Spleen (tissue), 11 donors: ENCODE measurements around the gene PDE1C. TPM values are rescaled to one million over a fixed set of nuclear protein-coding genes. Genes with fewer than 3 reads are reported as not detected.
A peak's percentile ranks its signal among the peaks of the same experiment; 100 is the strongest.
"Not testable (repeated sequence)": the region's sequence is repeated elsewhere in the genome, so short reads cannot be mapped to it uniquely, and the experiment has no call there.

Experiments used
- DNase-seq: peaks from one replicate; pipeline ENCODE4 v3.0.0-alpha.2; 2020
- H3K27ac ChIP-seq, 8 donors: fragments of 200-600 bp; sonication (generic) in 7 of 8; 1 replicate in 4 of 8; 2 replicates in 4 of 8; pipeline versions ENCODE4 v1.5.0 to v1.8.0; 2016 to 2021; ENCODE audit warnings: inconsistent platforms in 4 of 8, mild to moderate bottlenecking in 4 of 8, moderate library complexity in 1 of 8
- H3K27me3 ChIP-seq, 7 donors: fragments of 200-600 bp; sonication (generic) in 6 of 7; replicated peaks in 1 of 7; 1 replicate in 4 of 7; 2 replicates in 3 of 7; pipeline versions ENCODE4 v1.5.0 to v1.8.0; 2016 to 2021; ENCODE audit warnings: inconsistent platforms in 3 of 7, mild to moderate bottlenecking in 1 of 7
- H3K36me3 ChIP-seq, 6 donors: fragments of 200-600 bp; sonication (generic) in 5 of 6; 1 replicate in 4 of 6; 2 replicates in 2 of 6; pipeline versions ENCODE4 v1.5.0 to v1.8.0; 2016 to 2021; ENCODE audit warnings: inconsistent platforms in 2 of 6
- H3K4me1 ChIP-seq, 6 donors: fragments of 200-600 bp; sonication (generic) in 5 of 6; 1 replicate in 3 of 6; 2 replicates in 3 of 6; pipeline versions ENCODE4 v1.5.0 to v1.8.0; 2016 to 2021; ENCODE audit warnings: inconsistent platforms in 3 of 6
- H3K4me3 ChIP-seq, 8 donors: fragments of 200-600 bp; sonication (generic) in 7 of 8; 1 replicate in 4 of 8; 2 replicates in 4 of 8; pipeline versions ENCODE4 v1.5.0 to v1.8.0; 2016 to 2021; ENCODE audit warnings: inconsistent platforms in 4 of 8, mild to moderate bottlenecking in 4 of 8, moderate library complexity in 2 of 8
- H3K9me3 ChIP-seq, 8 donors: fragments of 200-600 bp; sonication (generic) in 7 of 8; 1 replicate in 4 of 8; 2 replicates in 4 of 8; pipeline versions ENCODE4 v1.5.0 to v1.8.0; 2016 to 2021; ENCODE audit warnings: inconsistent platforms in 4 of 8
- POLR2A ChIP-seq, 3 donors: fragments of 450-650 bp; IDR thresholded peaks; one replicate each; pipeline ENCODE4 v1.5.1; 2017; ENCODE audit warnings: antibody characterized with exemption in 3 of 3, mild to moderate bottlenecking in 1 of 3
- POLR2AphosphoS5 ChIP-seq, 3 donors: sonication (generic); formaldehyde crosslinking; IDR thresholded peaks; one replicate each; pipeline ENCODE4 v1.5.1; 2017; ENCODE audit warnings: antibody characterized with exemption in 3 of 3
- WGBS, 5 donors: extraction: QIAGEN DNeasy Blood & Tissue Kit in 3 of 5; methylation state at CpG; one replicate each; pipeline versions ENCODE4 v1.1.5 to v1.1.7; 2013 to 2018; 5-methylcytosine and 5-hydroxymethylcytosine counted together
- intact Hi-C: fragments of 100-400 bp; cut with DNase I; formaldehyde crosslinking; loops from one replicate; pipeline ENCODE4 v1.15.0; 2023; ENCODE audit warnings: low total_unique reads
- polyA plus RNA-seq, 3 donors: library from polyadenylated mRNA; stranded (reverse); fragments of 200-250 nt; gene quantifications; one replicate each; pipeline ENCODE4 v1.2.1, GENCODE V29; 2013
- total RNA-seq, 7 donors: library from RNA; depleted of rRNA in 3 of 7; stranded (reverse); fragments of >200 nt in 3 of 7; fragmentation: NEBNext Ultra II Directional in 4 of 7; extraction: Animal tissue kit (Norgen Biotek cat#: 25700) in 4 of 7; gene quantifications; one replicate each; pipeline versions ENCODE4 v1.1.0 to v1.2.1, GENCODE V29; 2016 to 2021
- TF ChIP-seq, protein P1 (sequence below), 11 experiments: fragments of 200-600 bp in 7 of 11; fragments of 450-650 bp in 4 of 11; sonication (generic) in 4 of 11; IDR thresholded peaks in 8 of 11; conservative IDR thresholded peaks in 3 of 11; 1 replicate in 7 of 11; 2 replicates in 4 of 11; pipeline versions ENCODE4 v1.4.0 to v1.8.0; 2016 to 2021; ENCODE audit warnings: antibody characterized with exemption in 11 of 11, inconsistent platforms in 4 of 11, mild to moderate bottlenecking in 1 of 11
- donor health status: healthy with polysubstance abuse.
- donor health status: DM: no; HTN: no; CAD: no; lungs with moderate emphysema.
- donor health status: DM: no; HTN: no; CAD: no.
- donor health status: Bipolar disorder and iron deficiency.
- donor health status: healthy.
- donor health status: DM: no; HTN: no; CAD: no.
- donor health status: DM: yes; HTN: yes; CAD: no.

Gene PDE1C
- total and polyA plus RNA-seq, 10 donors = 0.53 to 3.3 (median 1.6) TPM

DNA sequence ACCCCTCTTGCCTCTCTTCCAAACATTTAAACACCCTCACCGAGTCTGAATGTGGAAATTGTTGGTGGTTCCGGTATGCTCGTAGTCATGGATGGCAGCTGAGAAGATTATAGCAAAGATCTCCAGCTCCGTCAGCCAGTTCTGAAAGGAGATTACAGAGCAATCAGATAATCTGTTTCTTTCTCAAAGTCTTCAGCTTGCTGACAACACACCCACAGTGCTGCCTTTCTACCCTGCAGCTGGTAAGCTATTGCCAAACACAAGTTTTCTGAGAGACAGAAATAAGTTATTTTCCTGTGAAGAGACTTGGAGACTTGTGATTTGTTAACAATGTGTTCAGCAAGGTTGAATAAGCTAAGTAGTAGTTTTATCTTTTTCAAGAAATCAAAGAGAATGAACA, 219.6 kb downstream of the PDE1C start:
- H3K27me3 ChIP-seq = no peaks in the 10 kb centered on the region
- H3K4me1 ChIP-seq = no peaks in the 10 kb centered on the region
- WGBS, 5 donors = 89 to 96% (median 93%) methylated on average over 4 of the region's 4 CpGs
- no peak overlapping the region for H3K4me3 ChIP-seq
- H3K9me3 ChIP-seq = peaks cover 0 to 3% (median 0%) of the 10 kb centered on the region in 8 donors
- TF ChIP-seq, protein P1, sequence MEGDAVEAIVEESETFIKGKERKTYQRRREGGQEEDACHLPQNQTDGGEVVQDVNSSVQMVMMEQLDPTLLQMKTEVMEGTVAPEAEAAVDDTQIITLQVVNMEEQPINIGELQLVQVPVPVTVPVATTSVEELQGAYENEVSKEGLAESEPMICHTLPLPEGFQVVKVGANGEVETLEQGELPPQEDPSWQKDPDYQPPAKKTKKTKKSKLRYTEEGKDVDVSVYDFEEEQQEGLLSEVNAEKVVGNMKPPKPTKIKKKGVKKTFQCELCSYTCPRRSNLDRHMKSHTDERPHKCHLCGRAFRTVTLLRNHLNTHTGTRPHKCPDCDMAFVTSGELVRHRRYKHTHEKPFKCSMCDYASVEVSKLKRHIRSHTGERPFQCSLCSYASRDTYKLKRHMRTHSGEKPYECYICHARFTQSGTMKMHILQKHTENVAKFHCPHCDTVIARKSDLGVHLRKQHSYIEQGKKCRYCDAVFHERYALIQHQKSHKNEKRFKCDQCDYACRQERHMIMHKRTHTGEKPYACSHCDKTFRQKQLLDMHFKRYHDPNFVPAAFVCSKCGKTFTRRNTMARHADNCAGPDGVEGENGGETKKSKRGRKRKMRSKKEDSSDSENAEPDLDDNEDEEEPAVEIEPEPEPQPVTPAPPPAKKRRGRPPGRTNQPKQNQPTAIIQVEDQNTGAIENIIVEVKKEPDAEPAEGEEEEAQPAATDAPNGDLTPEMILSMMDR (IDR thresholded peaks at IDR 0.05 in 8 of 11, conservative IDR thresholded peaks at IDR 0.05 in 3 of 11) = no peak
- TF ChIP-seq POLR2AphosphoS5 (IDR thresholded peaks at IDR 0.05) (no peak), POLR2A (IDR thresholded peaks at IDR 0.05) (no peak)
- intact Hi-C loops = no loop called here
- no peak for DNase-seq
- no peaks in the 10 kb centered on the region for H3K36me3 ChIP-seq
- no peak overlapping the region for H3K27ac ChIP-seq

GRCh38 chr7:31850066-31850465, 220.1 kb downstream of the PDE1C start:
- no peak overlapping the region for H3K4me3 ChIP-seq
- WGBS, 5 donors = 77 to 88% (median 84%) methylated on average over 5 of the region's 5 CpGs
- H3K27ac ChIP-seq = no peak overlapping the region
- DNase-seq = no peak
- no peaks in the 10 kb centered on the region for H3K36me3 ChIP-seq
- H3K27me3 ChIP-seq = no peaks in the 10 kb centered on the region
- intact Hi-C loops = no loop called here
- TF ChIP-seq POLR2A (IDR thresholded peaks at IDR 0.05) = no peak
- no peaks in the 10 kb centered on the region for H3K4me1 ChIP-seq
- H3K9me3 ChIP-seq = peaks cover 0 to 8% (median 0%) of the 10 kb centered on the region in 8 donors

DNA sequence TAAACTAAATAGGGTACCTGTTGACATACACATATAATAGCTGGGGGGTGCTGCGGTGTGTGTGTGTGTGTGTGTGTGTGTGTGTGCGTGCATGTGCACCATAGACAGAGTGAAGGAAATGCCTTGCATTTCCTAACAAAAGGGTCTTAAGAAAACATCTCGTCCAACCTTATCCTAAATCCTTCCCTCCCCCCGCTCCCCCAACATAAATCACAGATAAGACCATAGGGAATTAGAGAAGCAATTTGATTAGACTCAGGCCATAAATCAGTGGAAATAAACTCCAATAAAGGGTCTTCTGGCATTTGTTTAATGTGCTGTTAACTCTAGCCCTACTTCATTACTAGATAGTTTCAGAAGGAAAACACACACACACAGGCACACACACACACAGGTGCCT, 234.7 kb downstream of the PDE1C start:
- DNase-seq = no peak
- intact Hi-C loops = no loop called here
- Histone ChIP-seq H3K27me3 (no peaks in the 10 kb centered on the region), H3K4me3 (no peak overlapping the region), H3K27ac (no peak overlapping the region), H3K9me3 (peaks cover 0 to 25% (median 0%) of the 10 kb centered on the region in 8 donors), H3K36me3 (no peaks in the 10 kb centered on the region), H3K4me1 (no peaks in the 10 kb centered on the region)
- 82 to 93% (median 84%) methylated on average over 4 of the region's 4 CpGs for WGBS, 5 donors
- TF ChIP-seq, protein P1 (IDR thresholded peaks at IDR 0.05 in 8 of 11, conservative IDR thresholded peaks at IDR 0.05 in 3 of 11) = no peak
- TF ChIP-seq POLR2A (IDR thresholded peaks at IDR 0.05) (no peak), POLR2AphosphoS5 (IDR thresholded peaks at IDR 0.05) (no peak)

- H3K36me3 ChIP-seq, DNase-seq, H3K4me3 ChIP-seq, H3K27me3 ChIP-seq, H3K4me1 ChIP-seq, intact Hi-C loops: not testable (repeated sequence)
- Histone ChIP-seq H3K27ac (peak overlapping the region in 1 of 8 donors; percentile 0), H3K9me3 (peaks cover 0 to 25% (median 0%) of the 10 kb centered on the region in 8 donors)
- WGBS, 5 donors = 34 to 72% (median 50%) methylated on average over 3 of the region's 3 CpGs
These were observed 236.6 kb downstream of the PDE1C start for GRCh38 chr7:31833625-31834024.

- Histone ChIP-seq H3K27ac (no peak overlapping the region), H3K36me3 (no peaks in the 10 kb centered on the region), H3K4me3 (no peak overlapping the region), H3K27me3 (no peaks in the 10 kb centered on the region), H3K9me3 (peaks cover 0 to 5% (median 0%) of the 10 kb centered on the region in 8 donors), H3K4me1 (no peaks in the 10 kb centered on the region)
- no peak for DNase-seq
- intact Hi-C loops = no loop called here
- no peak for TF ChIP-seq POLR2AphosphoS5 (IDR thresholded peaks at IDR 0.05)
- TF ChIP-seq, protein P1 (IDR thresholded peaks at IDR 0.05 in 8 of 11, conservative IDR thresholded peaks at IDR 0.05 in 3 of 11) = no peak
- TF ChIP-seq POLR2A (IDR thresholded peaks at IDR 0.05) = no peak
These were observed 241.7 kb downstream of the PDE1C start for GRCh38 chr7:31828520-31828919.
